ENCODE data around the gene ROCK2.
"Not testable (repeated sequence)": the region's sequence is repeated elsewhere in the genome, so short reads cannot be mapped to it uniquely, and the experiment has no call there.

ROCK2 gene

DNA sequence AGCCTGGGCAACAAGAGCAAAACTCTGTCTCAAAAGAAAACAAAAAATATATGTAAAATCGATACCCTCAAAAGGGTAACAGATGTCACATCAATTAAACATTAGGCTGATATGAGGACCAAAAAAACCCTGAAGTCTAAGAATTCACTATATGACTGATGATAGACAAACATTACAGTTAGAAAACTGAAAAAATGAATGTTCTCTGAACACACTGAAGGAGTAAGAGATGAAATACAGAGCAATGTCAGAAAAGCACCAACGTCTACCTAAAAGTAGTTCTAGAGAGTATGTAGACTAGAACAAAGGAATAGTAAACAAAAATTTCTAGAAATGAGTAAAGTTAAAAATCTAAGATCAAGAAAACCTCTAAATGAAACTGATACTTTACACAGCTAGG is 107.3 kb downstream of the ROCK2 start:
- no peak for ATAC-seq
- Mint-ChIP-seq H3K27ac (peak overlapping the region; percentile 31), H3K9me3 (no peaks in the 10 kb centered on the region), H3K36me3 (peaks cover 18% of the 10 kb centered on the region), H3K4me1 (peaks cover 24% of the 10 kb centered on the region), H3K4me3 (no peak overlapping the region), H3K27me3 (no peaks in the 10 kb centered on the region)

DNA sequence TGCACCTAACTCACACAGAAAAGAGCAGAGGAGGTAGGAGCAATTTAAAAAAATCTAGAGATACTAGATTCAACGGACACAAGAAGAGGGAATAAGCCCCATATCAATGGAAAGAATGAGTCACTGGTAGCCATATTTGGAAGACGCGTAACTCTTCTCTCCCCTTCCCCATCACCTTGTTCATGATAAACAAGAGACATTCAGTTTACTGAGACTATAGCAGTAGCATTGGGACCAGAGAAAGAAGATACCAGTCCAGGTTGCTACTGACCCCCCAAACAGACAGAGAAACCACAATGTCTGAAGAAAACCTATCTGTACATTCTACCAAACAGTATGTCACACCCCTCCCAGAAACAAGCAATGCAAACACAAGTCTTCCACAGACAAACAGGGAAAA is 108.1 kb downstream of the ROCK2 start:
- ATAC-seq, result no peak
- H3K27me3 Mint-ChIP-seq, result no peaks in the 10 kb centered on the region
- H3K36me3 Mint-ChIP-seq, result peaks cover 11% of the 10 kb centered on the region
- H3K4me3 Mint-ChIP-seq, result no peak overlapping the region
- peaks cover 23% of the 10 kb centered on the region for H3K4me1 Mint-ChIP-seq
- H3K9me3 Mint-ChIP-seq, result no peaks in the 10 kb centered on the region
- peak overlapping the region; percentile 31 for H3K27ac Mint-ChIP-seq

DNA sequence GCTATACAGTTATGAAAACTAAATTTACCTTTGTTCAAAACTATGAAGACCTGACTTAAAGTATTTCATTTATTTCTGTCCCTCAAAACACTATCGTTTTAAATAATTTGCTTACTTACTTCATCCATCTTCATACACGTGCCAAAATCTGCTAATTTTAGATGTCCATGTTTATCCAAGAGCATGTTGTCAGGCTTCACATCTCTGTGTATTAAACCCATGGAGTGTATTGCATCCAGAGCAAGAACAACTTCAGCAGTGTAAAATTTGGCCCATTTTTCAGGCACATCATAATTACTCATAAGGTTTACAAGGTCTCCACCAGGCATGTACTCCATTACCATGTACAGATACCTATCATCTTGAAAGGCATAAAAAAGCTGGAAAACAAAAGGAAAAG is 108.9 kb downstream of the ROCK2 start:
- H3K36me3 Mint-ChIP-seq, result peaks cover 6% of the 10 kb centered on the region
- peaks cover 18% of the 10 kb centered on the region for H3K4me1 Mint-ChIP-seq
- no peaks in the 10 kb centered on the region for H3K9me3 Mint-ChIP-seq
- ATAC-seq, result no peak
- H3K27ac Mint-ChIP-seq, result no peak overlapping the region
- H3K4me3 Mint-ChIP-seq, result no peak overlapping the region
- H3K27me3 Mint-ChIP-seq, result no peaks in the 10 kb centered on the region

DNA sequence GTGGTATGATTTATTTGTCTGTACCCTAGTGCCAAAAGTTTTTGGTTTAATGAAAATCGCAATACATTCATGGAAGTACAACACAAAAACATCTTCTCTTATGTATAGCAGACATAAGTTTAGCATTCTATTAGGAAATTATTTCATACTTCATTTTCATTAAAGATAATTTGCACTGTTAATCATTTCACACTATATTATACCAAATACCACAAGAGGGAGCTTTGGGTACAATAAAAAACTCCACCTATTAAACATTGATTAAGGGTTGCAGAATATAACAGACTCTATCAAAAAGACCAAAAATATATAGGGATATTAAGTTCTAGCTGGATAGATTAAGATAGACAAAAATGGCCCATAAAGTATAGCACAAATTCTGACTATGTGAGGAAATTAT is 110.1 kb downstream of the ROCK2 start:
- Mint-ChIP-seq H3K27me3 (no peaks in the 10 kb centered on the region), H3K4me3 (no peak overlapping the region), H3K4me1 (peaks cover 13% of the 10 kb centered on the region), H3K36me3 (peaks cover 6% of the 10 kb centered on the region), H3K27ac (no peak overlapping the region), H3K9me3 (no peaks in the 10 kb centered on the region)
- ATAC-seq, result no peak

DNA sequence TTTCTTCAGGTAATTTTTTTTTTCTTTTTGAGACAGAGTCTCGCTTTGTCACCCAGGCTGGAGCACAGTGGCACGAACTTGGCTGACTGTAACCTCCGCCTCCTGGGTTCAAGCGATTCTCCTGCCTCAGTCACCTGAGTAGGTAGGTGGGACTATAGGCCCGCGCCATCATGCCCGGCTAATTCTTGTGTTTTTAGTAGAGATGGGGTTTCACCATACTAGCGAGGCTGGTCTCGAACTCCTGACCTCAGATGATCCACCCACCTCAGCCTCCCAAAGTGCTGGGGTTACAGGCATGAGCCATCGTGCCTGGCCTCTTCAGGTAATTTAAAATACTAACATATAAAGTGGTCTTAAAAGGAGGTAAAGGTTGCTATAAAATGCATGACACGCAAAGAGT is 113.2 kb downstream of the ROCK2 start:
- peaks cover 12% of the 10 kb centered on the region for H3K36me3 Mint-ChIP-seq

DNA sequence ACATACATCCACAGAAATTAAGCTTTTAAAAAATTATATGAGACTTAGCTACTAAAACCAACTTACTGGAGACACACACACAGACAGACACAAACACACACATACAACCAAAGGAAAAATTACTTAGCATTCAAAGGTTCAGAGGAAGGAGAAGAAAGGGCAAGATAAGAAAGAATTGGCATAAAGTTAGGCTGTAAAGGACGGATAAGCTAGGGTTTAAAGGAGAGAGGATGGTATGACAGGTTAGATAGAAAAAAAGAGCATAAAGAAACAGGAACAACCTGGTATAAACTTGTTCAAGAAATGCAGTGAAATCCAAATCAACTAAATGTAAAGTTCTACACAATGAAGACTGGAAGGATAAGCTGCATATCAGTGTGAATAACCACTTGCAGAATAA is 115.7 kb downstream of the ROCK2 start:
- peaks cover 26% of the 10 kb centered on the region for H3K36me3 Mint-ChIP-seq
- ATAC-seq, result no peak
- H3K4me3 Mint-ChIP-seq, result no peak overlapping the region
- H3K4me1 Mint-ChIP-seq, result no peaks in the 10 kb centered on the region
- H3K27ac Mint-ChIP-seq, result no peak overlapping the region
- no peaks in the 10 kb centered on the region for H3K9me3 Mint-ChIP-seq
- no peaks in the 10 kb centered on the region for H3K27me3 Mint-ChIP-seq

More for the DNA sequence above, 113.2 kb downstream of the ROCK2 start:
- H3K27me3 Mint-ChIP-seq, ATAC-seq, H3K4me1 Mint-ChIP-seq, H3K4me3 Mint-ChIP-seq, H3K9me3 Mint-ChIP-seq, H3K27ac Mint-ChIP-seq: not testable (repeated sequence)

DNA sequence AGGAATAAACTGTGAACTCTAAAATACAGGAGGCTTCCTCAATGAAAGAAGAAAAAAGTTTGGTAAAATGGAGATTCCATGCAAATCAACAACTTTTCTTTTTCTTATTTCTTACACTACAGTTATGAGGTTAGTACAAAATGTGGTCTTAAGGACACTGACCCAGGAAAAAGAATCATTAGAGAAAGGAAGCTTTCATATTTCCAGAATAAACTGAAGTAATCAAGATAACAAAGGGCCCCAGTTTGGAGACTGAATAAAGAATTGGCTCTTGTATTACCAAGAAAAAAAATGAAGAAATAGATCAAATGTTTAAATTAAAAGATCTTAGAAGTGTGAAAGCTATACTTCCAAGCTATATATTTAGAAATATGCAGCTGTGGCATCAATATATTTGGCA is 116.8 kb downstream of the ROCK2 start:
- no peaks in the 10 kb centered on the region for H3K27me3 Mint-ChIP-seq
- ATAC-seq, result no peak
- H3K27ac Mint-ChIP-seq, result no peak overlapping the region
- no peaks in the 10 kb centered on the region for H3K9me3 Mint-ChIP-seq
- H3K4me1 Mint-ChIP-seq, result no peaks in the 10 kb centered on the region
- H3K4me3 Mint-ChIP-seq, result no peak overlapping the region
- peaks cover 35% of the 10 kb centered on the region for H3K36me3 Mint-ChIP-seq

DNA sequence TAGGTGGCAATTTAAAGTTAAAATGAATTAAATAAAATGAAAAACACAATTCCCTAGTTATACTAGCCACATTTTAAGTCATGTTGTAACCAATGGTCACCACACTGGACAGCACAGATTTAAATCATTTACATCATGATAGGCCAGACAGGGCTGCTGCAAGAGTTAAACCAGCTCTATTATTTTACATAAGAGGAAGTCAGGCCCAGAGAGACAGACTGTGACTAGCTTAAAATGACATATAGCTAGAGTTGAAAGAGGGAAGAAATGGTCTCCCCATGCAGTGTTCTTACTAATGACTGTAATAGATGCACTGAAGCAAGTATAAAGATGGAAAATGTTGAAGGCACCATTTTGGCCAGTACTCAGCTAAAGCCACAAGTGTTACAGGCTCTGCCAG is 119.5 kb downstream of the ROCK2 start:
- Mint-ChIP-seq H3K9me3 (no peaks in the 10 kb centered on the region), H3K27ac (no peak overlapping the region), H3K27me3 (no peaks in the 10 kb centered on the region), H3K4me3 (no peak overlapping the region), H3K4me1 (no peaks in the 10 kb centered on the region), H3K36me3 (peaks cover 46% of the 10 kb centered on the region)
- peak; percentile 51 for ATAC-seq

DNA sequence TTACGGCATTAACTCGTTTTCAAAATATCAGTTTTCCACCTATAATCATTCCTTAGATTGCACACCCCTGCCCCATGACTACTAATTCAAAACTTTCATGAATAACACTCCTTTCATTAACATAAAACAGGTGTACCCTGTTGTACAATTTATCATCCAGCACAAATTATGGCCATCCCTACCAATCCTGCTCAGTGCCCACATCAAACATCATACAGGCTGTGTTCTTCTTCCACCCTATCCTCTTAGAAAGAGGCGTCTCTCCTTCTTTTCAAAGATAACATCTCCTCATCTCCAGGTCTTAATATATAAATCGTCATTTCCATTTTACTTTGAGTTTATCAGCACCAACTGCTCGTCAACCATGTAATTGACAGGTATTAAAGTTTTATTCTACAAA is 121.6 kb downstream of the ROCK2 start:
- no peak overlapping the region for H3K27ac Mint-ChIP-seq
- H3K27me3 Mint-ChIP-seq, result no peaks in the 10 kb centered on the region
- no peaks in the 10 kb centered on the region for H3K4me1 Mint-ChIP-seq
- H3K36me3 Mint-ChIP-seq, result peaks cover 46% of the 10 kb centered on the region
- H3K4me3 Mint-ChIP-seq, result no peak overlapping the region
- no peak for ATAC-seq
- no peaks in the 10 kb centered on the region for H3K9me3 Mint-ChIP-seq

DNA sequence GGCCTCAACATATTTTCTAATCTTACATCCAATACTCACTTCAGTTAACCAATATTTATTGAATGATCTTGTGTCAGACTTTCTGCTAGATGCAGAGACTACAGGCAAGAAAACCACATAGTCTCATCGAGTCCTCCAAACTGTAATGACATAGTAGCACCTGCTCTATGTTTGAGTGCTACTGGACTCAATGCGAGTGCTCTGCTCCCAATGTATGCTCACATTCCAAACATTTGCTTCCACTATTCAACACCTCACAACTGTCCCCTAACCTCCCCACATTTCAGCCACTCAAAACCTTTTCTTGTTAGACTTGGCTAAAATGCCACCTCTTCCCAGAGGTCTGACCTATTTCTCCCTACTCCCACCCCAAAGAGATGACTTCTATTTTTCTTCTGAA is 124.0 kb downstream of the ROCK2 start:
- H3K4me1 Mint-ChIP-seq, result no peaks in the 10 kb centered on the region
- no peaks in the 10 kb centered on the region for H3K27me3 Mint-ChIP-seq
- no peak for ATAC-seq
- no peak overlapping the region for H3K4me3 Mint-ChIP-seq
- peaks cover 53% of the 10 kb centered on the region for H3K36me3 Mint-ChIP-seq
- H3K9me3 Mint-ChIP-seq, result no peaks in the 10 kb centered on the region
- H3K27ac Mint-ChIP-seq, result no peak overlapping the region

DNA sequence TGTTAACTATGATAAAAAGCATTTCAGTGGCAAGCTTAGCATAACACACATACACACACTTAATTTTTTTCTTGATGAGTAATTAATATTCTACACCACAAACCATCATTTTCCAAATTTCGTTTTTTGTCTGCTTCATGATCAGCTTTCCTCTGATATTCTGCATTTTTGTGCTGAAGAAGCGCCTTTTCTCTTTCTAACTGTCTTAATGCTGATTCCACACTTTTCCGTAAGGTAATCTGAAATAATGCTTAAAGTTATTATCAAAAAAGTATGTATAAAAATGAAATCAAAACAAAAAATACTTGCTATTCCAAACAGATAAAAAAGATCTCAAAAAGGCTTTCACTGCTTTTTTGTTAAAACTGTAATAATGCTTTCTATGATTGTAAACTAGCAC is 129.0 kb downstream of the ROCK2 start:
- H3K36me3 Mint-ChIP-seq, result peaks cover 61% of the 10 kb centered on the region
- H3K4me3 Mint-ChIP-seq, result no peak overlapping the region
- H3K9me3 Mint-ChIP-seq, result no peaks in the 10 kb centered on the region
- H3K4me1 Mint-ChIP-seq, result no peaks in the 10 kb centered on the region
- ATAC-seq, result no peak
- H3K27ac Mint-ChIP-seq, result no peak overlapping the region
- H3K27me3 Mint-ChIP-seq, result no peaks in the 10 kb centered on the region

DNA sequence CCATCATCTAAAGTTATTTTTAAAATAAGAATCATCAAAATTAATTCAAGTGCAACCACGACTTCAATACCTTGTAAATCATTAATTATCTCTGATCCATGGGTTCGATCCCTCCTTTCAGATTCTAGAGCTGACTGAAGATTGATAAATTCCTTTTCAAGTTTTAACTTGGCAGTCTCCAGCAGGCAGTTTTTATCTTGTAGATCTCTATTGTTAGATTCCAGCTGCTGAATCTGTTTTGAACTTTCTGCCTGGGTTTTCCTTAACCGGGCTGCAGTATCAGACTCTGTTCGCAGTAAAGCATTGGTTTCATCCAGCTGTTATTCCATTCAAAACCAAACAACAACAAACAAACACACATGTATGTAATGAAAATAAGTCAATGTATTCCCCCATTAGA is 129.7 kb downstream of the ROCK2 start:
- H3K4me3 Mint-ChIP-seq, result no peak overlapping the region

DNA sequence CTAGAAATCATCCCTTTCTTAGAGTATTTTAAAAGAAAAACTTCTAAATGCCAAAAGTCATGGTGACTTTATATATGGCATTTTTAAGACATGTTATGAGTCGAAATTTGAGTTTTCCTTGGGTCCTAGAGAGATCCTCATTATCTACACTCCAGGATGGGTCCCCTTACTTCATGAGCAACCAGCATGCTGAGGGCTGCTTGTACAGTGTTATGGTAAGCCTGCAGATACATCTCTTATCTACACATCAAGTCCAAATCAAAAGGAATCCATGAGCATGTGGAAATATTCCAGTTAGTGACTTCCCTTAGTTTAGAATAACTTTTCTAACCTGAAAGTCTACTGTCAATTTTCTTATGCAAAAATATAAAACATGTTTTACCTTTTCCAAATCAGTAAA is 130.5 kb downstream of the ROCK2 start:
- H3K4me1 Mint-ChIP-seq, result no peaks in the 10 kb centered on the region
- no peak overlapping the region for H3K27ac Mint-ChIP-seq
- no peak overlapping the region for H3K4me3 Mint-ChIP-seq
- H3K9me3 Mint-ChIP-seq, result no peaks in the 10 kb centered on the region
- no peaks in the 10 kb centered on the region for H3K27me3 Mint-ChIP-seq
- no peak for ATAC-seq
- peaks cover 49% of the 10 kb centered on the region for H3K36me3 Mint-ChIP-seq

More for the DNA sequence above, 129.7 kb downstream of the ROCK2 start:
- H3K9me3 Mint-ChIP-seq, result no peaks in the 10 kb centered on the region
- no peak overlapping the region for H3K27ac Mint-ChIP-seq
- ATAC-seq, result no peak
- H3K36me3 Mint-ChIP-seq, result peaks cover 54% of the 10 kb centered on the region
- no peaks in the 10 kb centered on the region for H3K4me1 Mint-ChIP-seq
- no peaks in the 10 kb centered on the region for H3K27me3 Mint-ChIP-seq

DNA sequence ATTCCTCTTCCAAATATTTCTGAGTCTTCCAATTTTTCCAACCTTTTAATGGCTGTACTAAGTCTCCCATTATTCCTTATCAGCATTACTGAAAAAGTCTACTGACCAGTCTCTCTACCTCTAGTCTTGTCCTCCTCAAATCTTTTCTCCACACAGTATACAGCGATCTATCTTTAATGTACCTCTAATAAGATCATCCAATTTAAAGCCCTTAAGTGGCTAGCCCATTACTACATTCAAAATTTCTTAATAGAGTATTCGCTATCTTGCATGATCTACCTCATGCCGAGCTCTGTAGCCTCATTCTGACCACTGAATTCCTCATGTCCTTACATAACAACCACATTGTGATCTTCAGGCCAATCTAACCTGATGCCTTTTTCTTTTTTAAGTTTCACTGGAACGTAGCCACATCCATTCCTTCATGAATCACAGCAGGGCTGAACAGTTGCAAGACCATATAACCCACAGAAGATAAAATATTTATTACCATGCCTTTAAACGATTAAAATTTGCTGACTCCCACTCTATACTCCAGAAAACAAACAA is 131.3 kb downstream of the ROCK2 start:
- Mint-ChIP-seq H3K27me3 (no peaks in the 10 kb centered on the region), H3K9me3 (no peaks in the 10 kb centered on the region), H3K36me3 (peaks cover 49% of the 10 kb centered on the region), H3K27ac (no peak overlapping the region), H3K4me1 (no peaks in the 10 kb centered on the region), H3K4me3 (no peak overlapping the region)
- no peak for ATAC-seq

DNA sequence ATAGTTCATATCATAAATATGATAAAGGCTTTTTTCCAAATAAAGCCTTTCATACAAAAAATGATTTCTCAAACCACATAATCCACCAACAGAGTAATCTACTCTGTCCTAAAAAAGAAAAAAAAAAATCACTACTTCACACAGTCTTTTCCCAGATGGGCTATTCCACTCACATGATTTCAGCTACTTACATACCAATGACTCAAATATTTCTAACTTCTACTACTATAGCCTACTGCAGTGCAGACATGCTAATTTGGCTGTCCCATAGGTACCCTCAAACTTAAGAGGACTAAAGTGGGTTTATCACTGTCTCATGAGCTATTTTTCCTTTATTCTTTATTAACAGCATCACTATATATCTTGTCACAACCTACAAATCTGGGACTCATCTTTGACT is 131.8 kb downstream of the ROCK2 start:
- Mint-ChIP-seq H3K4me3 (no peak overlapping the region), H3K9me3 (no peaks in the 10 kb centered on the region), H3K4me1 (no peaks in the 10 kb centered on the region), H3K27ac (no peak overlapping the region), H3K36me3 (peaks cover 49% of the 10 kb centered on the region), H3K27me3 (no peaks in the 10 kb centered on the region)
- ATAC-seq, result no peak

DNA sequence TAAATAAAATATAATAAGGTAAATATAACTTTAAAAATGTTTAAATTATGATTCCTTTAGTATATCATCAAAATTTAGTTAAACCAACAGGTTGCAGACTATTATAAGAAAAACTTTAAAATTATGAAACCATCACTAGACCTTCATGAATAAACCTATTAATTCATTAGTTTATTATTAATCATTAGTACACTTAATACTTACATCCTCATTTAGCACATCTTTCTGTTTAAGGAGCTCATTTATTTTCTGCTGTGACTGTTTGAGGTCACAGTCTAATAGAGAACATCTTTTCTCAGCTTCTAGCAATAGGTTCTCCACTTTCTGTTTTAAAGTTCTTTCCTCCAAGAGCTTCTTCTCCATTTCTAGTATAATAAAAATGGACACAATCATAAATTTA is 136.4 kb downstream of the ROCK2 start:
- peaks cover 32% of the 10 kb centered on the region for H3K36me3 Mint-ChIP-seq
- peaks cover 10% of the 10 kb centered on the region for H3K4me1 Mint-ChIP-seq
- H3K4me3 Mint-ChIP-seq, result no peak overlapping the region
- H3K27me3 Mint-ChIP-seq, result no peaks in the 10 kb centered on the region
- no peaks in the 10 kb centered on the region for H3K9me3 Mint-ChIP-seq
- no peak for ATAC-seq
- H3K27ac Mint-ChIP-seq, result no peak overlapping the region

DNA sequence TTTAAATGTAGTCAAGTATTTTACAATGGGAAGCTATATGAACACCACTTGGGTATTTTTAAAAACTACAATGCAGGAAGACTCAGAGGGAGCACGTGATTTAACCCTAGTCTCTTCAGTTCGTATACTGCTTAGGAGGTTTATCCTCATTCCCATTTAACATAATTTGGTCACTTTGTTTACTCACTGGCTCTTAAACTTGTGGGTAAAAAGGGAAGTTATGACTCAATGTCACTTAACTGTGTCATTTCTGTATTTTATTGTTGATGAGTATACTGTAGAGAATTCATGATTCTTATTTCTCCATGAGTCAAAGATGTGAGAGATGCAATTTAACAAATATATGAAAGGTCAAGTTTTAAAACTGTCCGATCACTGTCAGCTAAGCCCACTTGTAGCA is 141.0 kb downstream of the ROCK2 start:
- Mint-ChIP-seq H3K4me1 (peaks cover 10% of the 10 kb centered on the region), H3K4me3 (no peak overlapping the region), H3K9me3 (no peaks in the 10 kb centered on the region), H3K27me3 (no peaks in the 10 kb centered on the region), H3K36me3 (peaks cover 38% of the 10 kb centered on the region), H3K27ac (peak overlapping the region; percentile 27)
- ATAC-seq, result peak; percentile 48

Data from stimulated activated memory B cell treated with anti-CD40 and anti-IgM and Interleukin-4, amounts not matched to agents 10 μg/mL and 1 μg/mL and 100 μg/mL, for 72 hours (primary cell).